ENCODE results near the gene F13B.
"Not testable (repeated sequence)": the region's sequence is repeated elsewhere in the genome, so short reads cannot be mapped to it uniquely, and the experiment has no call there.

F13B gene, protein sequence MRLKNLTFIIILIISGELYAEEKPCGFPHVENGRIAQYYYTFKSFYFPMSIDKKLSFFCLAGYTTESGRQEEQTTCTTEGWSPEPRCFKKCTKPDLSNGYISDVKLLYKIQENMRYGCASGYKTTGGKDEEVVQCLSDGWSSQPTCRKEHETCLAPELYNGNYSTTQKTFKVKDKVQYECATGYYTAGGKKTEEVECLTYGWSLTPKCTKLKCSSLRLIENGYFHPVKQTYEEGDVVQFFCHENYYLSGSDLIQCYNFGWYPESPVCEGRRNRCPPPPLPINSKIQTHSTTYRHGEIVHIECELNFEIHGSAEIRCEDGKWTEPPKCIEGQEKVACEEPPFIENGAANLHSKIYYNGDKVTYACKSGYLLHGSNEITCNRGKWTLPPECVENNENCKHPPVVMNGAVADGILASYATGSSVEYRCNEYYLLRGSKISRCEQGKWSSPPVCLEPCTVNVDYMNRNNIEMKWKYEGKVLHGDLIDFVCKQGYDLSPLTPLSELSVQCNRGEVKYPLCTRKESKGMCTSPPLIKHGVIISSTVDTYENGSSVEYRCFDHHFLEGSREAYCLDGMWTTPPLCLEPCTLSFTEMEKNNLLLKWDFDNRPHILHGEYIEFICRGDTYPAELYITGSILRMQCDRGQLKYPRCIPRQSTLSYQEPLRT

DNA sequence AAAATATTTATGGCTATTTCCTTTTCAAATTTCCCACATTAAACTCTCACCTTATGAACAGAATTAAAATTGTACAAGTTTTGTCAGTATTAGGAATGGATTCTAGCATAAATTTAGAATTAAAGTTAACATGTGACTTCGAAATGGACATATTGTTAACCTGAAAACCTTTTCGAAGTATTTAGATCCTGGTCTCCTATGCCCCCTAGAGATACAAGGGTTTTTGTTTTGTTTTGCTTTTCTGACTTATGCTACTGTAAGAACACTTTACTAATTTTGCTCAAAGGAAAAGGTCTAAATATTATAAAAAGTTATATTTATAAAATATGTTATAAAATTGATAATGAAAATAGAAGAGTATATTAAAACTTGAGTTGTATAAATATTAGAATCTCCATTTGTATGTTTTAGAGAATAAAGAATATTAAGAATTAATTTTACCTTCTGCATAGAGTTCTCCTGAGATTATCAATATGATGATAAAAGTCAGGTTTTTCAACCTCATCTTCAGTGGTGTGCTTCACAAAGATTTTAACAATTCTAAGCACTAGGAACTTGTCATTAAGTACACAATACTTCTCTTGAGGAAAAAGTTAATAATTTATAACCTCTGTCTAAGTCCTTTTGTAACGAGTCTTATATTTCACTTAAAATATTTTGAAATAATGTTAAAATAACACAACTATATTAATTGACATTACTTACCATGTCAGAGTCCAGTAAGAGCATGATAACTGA, at the start of gene F13B:
Gene F13B (minus strand): TSS at position 542 of the 738 bp plus-strand sequence. CDS start 37 bp downstream, at position 505.
- DNase-seq (ENCODE audit: low read depth) = no peak

DNA sequence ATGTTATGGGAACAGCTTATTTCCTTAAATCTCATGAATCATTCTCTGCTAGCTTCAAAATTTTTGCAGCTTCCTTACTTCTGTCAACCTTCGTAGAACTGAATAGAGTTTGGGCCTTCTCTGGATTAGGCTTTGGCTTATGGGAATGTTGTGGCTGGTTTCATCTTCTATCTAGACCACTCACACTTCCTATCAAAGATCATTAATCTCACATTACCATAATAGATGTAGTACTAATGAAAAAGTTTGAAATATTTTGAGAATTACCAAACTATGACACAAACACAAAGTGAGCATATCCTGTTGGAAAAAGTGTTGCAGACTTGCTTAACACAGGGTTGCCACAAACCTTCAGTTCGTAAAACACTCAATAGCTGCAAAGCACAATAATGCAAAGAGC, 49.1 kb upstream of the F13B start:
- DNase-seq (ENCODE audit: low read depth) = peak; percentile 46

DNA sequence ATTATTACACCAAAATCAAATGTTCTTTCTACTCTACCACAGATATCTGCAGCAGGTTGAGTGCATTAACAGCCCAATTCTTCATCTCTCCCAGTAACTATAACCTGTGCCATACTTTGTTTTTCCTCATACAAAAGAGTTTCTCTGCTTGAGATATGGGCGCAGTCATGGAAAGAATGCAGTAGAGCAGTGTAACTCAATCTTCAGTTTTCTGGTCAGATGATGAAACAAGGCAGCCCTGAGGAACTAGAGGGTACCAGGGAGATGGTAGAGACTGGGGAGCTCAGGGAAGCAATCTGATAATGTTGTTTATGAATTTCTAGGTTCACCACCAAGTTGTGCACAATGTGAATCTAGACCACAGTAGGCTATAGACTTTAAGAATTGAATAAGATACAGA, 39.8 kb upstream of the F13B start:
- no peak for DNase-seq (ENCODE audit: low read depth)

DNA sequence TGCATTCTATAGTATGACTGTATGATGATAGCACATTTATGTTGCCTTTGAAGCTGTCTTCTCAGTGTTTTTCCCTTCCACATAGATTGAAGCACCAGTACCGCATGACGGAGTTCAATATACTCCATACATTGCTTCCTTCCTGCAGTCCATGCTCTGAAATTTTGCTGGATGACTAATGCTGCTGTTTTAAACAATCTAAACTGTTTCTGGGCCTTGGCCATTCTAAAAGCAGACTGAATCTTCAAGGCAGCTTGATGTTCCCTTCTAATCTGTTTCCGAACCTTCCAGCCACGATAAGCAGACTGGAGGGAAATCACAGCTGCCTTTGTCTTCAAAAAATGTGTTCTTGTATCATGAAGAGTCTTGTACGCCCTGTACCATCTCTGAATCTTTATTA, 36.2 kb upstream of the F13B start:
- no peak for DNase-seq (ENCODE audit: low read depth)

DNA sequence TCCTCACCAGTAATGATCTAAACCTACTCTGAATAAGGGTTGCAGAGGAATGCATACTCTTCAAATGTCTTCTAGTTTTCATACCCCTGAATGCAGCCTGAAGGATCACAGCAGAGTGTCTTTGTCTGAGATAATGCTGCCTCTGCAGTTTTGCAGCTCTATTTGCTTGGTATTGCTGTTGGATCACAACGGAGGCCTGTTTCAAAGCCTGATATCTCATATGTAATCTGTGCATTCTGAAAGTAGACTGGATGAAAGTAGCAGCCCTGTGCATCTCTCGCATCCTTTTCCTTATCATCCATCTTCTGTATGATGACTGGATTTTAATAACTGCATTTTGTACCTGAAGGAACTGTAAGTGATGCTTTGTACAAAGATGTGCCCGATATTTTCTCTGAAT, 34.9 kb upstream of the F13B start:
- no peak for DNase-seq (ENCODE audit: low read depth)

DNA sequence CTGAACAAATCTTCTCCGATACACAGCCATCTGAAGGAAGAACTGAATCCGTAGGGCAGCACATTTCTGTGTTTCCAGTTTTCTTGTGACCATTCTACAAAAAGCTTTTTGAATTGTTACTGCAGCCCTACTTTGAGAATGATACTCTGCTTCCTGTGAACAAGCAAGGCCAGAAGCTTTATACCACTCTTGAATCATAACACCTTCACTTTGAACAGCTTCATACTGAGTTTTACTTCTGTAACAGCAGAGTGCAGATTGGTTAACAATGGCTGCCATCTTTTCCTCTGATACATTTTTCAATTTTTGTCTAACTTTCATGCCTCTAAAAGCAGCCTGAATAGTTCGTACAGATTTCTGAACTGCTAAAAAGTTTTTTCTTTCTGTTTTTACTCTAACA, 33.6 kb upstream of the F13B start:
- no peak for DNase-seq (ENCODE audit: low read depth)

DNA sequence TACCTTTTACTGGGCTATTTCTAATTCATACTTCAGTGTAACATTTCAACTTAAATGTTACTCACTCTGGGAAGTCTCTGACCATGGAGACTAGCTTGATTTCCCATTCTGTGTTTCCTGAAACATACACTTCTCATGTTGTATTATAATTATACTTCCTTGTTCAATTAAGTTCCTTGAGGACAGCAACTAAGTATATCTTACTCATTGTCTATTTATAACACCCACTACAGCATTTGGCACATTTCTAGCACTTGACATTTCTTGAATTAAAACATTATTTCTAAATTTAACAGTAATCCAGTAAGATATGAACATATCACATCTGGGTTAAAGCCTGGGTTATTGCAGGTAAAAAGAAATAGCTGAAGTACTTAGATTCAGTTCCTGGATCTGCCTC, 32.4 kb upstream of the F13B start:
- DNase-seq (ENCODE audit: low read depth) = no peak

DNA sequence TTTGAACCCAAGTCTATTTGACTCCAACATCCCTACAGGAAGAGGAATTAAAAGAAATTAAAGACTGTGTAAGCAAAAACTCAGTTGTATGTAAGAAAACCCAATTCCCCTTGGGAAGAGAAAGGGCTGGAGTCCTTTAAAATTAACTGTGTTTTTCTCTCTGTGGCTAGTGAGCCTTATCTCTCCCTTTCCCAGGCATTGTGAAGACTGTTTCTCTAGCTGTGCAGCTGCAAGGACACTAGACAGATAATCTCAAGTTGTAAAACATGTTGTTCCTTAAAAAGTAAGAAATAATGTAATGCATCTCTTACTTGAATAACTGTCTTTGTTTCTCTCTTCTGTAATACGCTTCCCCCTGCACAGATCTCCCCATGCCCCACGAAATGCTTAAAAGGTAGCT, 29.9 kb upstream of the F13B start:
- not testable (repeated sequence) for DNase-seq (ENCODE audit: low read depth)

DNA sequence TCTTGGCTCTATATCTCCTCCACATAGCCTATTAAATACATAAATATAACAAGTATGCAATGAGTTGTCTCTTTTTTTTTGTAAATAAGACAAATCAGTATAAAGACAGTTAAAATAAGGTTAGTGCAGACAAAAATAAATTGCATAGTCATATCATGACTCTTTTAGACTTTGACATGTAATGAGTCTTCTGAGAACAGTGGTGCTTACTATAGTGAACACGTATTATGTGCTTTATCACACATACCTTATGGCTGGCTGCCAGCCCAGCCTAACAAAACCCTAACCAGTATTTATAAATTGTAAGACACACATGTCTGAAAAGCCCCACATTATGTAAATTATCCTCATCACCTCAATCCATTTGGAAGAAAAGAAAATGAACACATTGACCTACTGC, 29.1 kb upstream of the F13B start:
- DNase-seq (ENCODE audit: low read depth) = peak; percentile 32

DNA sequence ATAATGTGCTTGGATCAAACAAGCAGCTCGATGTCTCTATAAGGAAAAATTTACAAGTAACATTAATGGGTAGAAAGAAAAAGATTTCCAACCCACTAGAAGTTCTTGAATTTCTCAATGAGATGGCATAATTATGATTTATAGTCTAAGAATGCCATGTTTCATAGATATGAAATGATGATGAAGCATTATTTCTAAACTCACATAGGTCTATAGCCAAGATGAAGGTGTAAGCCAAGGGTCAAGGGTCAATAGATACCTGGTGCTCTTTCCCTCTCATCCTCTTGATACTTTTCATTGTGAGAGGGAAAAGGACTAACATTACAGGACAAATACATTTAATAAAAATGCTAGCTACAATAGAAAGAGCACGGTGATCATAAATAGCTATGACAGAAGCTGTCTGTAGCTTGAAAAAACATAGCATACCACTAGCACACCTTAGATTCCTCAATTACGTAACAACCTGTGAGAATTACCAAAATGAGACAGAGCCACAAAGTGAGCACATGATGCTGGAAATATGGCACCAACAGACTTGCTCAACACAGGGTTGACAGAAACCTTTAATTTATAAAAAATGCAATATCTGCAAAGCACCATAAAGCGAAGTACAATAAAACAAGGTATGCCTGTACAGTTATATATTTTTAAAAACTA, 26.3 kb upstream of the F13B start:
- no peak for DNase-seq (ENCODE audit: low read depth)

DNA sequence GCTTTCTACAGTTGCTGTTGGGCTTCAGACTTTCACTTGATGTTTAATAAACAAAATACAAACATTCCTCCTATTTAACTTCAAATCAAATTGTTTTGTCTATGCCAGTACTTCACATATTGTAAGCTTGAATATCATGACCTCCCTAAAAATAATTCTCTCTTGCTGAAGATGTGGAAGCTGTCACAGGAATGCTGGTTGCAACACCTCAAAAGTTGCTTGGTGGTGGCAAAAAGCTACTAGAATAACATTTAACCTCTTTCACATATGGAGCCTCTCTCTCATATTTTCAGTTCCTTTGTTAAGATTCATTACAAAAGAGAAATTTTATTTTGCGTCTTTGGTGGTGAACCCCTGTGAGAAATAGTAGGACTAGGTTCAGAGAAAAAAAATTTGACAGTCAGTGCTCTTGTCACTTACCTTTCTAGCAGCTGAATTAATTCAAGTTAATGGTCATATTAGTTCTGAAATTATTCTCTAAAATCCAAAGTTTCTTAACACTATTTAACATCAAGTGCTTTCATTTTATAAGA, 25.5 kb upstream of the F13B start:
- DNase-seq (ENCODE audit: low read depth) = no peak

DNA sequence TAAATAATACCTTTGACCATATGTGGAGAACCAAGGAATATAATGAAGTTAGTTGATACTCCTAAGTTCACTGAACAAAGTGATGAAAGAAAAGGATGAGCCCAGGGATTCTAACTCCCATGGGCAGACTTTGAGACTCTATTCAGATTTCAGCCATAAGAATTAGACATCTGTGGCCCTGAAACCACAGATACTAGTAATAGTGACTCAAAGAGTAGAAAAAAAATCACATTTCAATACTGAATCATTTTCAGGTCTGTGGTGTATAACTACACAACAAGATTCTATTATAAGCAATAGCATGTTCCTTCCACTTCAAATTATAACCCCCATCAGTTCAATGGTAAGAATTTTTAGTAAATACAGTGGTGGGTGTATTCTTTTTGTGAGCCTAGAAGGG, 16.4 kb upstream of the F13B start:
- DNase-seq (ENCODE audit: low read depth) = no peak

DNA sequence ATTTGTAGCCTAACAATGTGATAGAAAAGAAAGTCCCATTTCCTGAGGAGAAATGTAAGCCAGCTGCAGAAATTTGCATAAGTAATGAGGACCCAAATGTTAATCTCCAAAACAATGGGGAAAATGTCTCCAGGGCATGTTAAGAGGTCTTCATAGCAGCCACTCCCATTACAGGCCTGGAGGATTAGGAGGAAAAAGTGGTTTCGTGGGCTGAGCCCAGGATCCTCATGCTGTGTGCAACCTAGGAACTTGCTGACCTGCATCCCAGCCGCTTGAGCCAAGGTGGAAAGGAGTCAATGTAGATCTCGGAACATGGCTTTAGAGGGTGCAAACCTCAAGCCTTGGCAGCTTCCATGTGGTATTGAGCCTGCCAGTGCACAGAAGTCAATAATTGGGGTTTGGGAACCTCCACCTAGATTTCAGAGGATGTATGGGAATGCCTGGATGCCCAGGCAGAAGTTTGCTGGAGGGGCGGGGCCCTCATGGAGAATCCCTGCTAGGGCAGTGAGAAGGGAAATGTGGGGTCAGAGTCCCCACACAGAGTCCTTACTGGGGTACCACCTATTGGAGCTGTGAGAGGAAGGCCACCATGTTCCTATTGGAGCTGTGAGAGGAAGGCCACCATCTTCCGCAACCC, 14.2 kb upstream of the F13B start:
- DNase-seq (ENCODE audit: low read depth) = no peak

DNA sequence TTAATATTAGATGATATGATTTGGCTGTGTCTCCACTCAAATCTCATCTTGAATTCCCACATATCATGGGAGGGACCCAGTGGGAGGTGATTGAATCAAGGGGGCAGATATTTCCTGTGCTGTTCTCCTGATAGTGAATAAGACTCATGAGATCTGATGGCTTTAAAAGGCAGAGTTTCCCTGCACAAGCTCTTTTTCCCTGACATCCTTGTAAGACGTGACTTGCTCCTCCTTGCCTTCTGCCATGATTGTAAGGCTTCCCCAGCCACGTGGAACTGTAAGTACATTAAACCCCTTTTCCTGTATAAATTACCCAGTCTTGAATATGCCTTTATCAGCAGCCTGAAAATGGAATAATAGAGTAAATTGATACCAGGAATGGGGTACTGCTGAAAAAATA, 13.3 kb upstream of the F13B start:
- DNase-seq (ENCODE audit: low read depth) = no peak

DNA sequence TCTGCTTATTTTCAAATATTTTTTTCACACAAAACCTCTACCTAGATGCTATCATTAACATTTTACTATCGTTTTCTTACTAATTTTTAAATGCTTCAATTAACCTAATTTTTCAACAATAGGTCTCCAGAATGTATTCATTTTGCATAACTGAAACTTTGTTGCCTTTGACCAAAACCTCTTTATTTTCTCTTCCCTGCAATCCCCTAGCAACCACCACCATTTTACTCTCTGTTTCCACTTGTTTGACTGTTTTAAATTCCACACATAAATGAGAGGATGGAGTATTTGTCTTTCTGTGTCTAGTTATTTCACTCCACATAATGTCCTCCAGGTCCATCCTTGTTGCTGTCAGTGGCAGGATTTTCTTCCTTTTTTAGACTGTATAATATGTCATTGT, 9.5 kb upstream of the F13B start:
- DNase-seq (ENCODE audit: low read depth) = no peak

DNA sequence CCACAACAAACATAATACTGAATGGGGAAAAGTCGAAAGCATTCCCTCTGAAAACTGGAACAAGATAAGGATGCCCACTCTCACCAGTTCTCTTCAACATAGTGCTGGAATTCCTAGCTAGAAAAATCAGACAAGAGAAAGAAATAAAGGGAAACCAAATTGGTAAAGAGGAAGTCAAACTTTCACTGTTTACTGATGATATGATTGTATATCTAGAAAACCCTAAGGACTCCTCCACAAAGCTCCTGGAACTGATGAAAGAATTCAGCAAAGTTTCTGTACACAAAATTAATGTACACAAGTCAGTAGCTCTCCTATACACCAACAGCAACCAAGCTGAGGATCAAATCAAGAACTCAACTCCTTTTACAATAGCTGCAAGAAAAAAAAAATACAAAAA, 6.9 kb upstream of the F13B start:
- DNase-seq (ENCODE audit: low read depth) = no peak

DNA sequence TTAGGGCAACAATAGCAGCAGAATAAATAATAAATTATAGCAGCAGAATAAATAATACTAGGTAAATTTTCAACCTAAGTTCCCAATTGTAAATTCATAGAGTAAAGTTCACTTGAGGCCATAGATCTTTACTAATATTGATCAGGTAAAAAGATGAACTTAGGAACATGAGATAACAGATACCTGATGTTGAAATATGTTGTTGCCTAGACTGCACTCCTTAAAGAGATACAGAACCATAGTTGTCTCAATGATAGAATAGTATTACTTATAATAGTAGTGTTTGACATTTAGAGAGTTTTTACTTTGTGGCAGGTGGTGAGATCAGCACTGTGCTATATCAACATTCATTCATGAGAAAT, 378 bp upstream of the F13B start:
- DNase-seq (ENCODE audit: low read depth) = no peak

DNA sequence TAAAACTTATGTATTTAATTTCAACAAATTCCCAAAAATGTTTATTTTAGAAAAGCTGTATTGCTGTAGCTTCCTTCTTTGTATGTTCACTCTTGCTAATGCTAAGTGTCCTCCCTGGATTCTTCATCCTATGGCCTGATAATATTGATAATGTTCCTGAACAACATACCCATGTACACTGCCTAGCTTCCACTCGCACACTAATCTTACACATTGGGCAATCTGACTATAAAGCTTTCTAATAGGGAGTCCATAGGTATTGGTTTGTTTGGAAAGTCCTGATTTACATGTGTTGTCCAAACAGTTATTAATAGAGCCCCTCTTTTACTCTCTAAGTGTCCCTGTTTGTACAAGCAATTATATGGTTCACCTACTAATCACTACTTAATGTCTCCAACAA, 783 bp downstream of the F13B start:
- no peak for DNase-seq (ENCODE audit: low read depth)

DNA sequence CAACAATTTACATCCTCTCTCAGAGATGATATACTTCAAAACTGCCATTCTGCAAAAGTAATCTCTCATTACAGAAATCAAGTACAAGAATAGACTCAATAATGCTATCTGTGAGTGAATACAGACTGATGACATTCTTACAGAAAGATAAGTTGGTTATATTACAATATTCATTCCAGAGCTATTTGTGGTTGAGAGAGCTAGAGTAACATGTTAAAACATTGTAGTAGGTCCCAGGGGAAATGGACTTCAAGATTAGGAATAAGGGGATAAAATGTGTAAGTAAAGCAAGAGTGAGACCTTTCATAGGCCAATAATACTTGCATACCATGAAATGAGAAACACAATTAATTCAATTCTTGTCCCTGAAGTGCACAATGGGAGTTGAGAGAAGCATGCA, 1.5 kb downstream of the F13B start:
- DNase-seq (ENCODE audit: low read depth) = peak; percentile 19

DNA sequence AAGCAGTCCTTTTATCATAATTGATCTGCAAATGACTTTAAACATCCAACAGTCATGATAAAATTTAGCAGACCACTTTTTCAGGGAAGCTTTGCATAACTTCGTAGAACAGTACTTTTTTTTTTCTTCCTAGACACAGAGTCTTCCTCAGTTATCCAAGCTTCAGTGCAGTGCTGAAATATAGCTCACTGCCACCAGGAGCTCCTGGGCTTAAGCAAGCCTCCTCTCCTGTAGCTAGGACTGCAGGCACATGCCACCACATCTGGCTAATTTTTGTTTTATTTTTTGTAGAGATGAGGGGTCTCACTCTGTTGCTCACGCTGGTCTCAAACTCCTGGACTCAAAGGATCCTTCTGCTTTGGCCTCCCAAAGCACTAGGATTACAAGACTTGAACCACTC, 3.8 kb downstream of the F13B start:
- DNase-seq (ENCODE audit: low read depth) = no peak

DNA sequence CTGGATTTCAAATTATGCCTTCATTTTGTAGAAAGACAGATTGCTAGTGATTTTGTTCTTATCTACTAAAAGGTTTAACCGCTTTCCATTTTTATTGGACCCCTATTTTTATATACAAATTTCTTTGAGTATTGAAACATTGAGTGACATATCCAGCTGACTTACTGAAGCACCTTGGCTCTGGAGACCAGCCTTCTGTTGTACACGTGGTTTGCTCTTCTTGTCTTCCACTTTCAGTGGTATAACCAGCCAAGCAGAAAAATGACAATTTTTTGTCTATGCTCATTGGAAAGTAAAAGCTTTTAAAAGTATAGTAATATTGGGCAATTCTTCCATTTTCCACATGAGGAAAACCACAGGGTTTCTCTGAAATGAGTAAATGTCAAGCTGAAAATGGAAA, 4.4 kb downstream of the F13B start:
- no peak for DNase-seq (ENCODE audit: low read depth)

DNA sequence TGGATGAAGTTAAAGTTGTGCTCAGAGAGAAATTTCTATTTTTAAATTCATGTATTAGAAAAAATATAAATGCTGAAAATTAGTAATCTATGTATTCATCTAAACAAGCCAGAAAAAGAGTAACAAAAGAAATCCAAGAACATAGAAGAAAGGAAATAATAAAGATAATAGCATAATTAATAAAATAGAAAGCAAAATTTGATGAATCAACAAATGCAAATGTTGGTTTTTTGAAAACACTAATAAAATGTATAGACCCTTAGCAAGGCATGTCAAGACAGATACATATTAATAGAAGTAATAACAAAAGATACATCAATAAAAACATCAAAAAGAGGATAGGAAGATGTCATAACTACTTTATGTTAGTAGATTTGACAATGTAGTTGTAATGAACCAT, 18.0 kb downstream of the F13B start:
- no peak for DNase-seq (ENCODE audit: low read depth)

Data from amniotic epithelial cell (primary cell).